LNCAP (cell line): ENCODE measurements around the gene SERPINA5.

Experiments
- TF ChIP-seq, protein P1 (sequence below): fragments of 450-650 bp; IDR thresholded peaks from 2 replicates; pipeline ENCODE4 v1.5.1; 2017; ENCODE audit warnings: mild to moderate bottlenecking

SERPINA5 gene

DNA sequence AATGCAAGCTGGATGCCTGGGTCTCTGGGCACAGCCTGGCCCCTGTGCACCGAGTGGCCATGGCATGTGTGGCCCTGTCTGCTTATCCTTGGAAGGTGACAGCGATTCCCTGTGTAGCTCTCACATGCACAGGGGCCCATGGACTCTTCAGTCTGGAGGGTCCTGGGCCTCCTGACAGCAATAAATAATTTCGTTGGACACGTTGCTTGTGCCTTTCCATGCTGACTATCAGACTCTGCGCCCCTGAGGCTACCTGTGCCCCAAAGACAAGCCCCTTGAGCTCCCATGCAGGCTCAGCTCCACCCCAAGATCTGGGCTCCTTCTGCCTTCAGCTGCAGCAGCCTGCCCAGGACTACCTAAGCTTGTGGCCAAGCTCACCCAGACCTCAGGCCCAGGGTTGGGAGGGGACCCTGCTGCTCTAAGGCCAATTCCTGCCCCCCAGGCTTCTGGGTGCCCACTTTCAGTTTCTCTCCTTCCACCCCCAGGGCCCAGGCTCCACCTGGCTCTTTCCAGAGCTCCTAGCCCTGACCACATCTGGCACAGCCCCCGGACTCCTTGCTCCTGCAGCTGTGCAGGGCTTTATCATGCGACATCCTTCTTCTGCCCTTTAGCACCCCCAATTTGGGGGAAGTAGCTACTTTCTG, 42.8 kb downstream of the SERPINA5 start:
- TF ChIP-seq, protein P1, sequence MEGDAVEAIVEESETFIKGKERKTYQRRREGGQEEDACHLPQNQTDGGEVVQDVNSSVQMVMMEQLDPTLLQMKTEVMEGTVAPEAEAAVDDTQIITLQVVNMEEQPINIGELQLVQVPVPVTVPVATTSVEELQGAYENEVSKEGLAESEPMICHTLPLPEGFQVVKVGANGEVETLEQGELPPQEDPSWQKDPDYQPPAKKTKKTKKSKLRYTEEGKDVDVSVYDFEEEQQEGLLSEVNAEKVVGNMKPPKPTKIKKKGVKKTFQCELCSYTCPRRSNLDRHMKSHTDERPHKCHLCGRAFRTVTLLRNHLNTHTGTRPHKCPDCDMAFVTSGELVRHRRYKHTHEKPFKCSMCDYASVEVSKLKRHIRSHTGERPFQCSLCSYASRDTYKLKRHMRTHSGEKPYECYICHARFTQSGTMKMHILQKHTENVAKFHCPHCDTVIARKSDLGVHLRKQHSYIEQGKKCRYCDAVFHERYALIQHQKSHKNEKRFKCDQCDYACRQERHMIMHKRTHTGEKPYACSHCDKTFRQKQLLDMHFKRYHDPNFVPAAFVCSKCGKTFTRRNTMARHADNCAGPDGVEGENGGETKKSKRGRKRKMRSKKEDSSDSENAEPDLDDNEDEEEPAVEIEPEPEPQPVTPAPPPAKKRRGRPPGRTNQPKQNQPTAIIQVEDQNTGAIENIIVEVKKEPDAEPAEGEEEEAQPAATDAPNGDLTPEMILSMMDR: no peak

DNA sequence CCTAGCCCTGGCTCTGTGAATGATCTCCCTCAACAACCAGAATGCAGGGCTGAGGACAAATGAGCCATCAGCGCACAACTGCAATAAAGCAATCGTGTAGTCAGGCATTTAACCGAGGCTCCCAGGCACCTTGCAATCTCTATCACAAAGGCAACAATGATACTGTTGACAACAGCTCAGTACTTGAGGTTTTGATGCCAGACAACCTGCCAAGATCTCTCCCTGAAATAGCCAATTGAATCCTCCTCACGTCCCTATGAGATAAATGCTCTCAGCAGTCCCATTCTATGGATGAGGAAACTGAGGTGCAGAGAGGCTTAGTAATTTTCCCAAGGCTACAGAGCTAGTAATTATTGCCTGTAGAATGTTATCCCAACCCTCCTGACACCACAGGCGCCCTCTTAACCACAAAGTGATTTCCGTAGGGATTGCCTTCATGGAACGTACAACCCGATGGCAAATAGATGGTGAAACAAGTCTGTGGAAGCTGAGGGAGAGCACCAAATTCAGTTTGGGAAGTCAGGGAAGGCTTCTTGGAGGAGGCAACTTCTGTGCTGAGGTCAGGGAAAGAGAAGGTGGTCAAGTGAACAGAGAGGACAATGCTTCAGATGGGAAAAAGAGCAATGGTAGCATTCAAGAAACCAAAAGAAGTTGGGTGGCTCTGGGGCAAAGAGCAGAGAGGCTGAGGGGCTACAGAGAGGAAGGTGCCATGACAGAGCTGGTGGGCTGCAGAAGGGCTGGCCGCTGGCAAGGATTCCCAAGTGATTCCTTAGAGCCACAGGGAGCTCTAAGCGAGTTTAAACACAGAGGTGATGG, 43.5 kb downstream of the SERPINA5 start:
- TF ChIP-seq, protein P1: no peak

DNA sequence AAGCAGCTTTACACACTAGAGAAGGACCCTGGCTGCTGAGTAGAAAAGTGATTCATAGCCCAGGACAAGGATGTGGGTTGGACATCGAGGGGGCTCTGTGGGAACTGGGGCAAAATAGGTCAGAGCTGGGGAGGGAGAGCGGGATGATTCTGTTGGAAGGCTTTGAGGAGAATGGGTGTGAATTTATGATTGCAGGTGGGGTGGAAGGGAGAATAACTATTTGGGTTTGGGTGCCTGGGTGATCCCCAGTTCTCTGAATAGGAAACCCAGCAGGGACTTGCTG, 44.1 kb downstream of the SERPINA5 start:
- TF ChIP-seq, protein P1: no peak

DNA sequence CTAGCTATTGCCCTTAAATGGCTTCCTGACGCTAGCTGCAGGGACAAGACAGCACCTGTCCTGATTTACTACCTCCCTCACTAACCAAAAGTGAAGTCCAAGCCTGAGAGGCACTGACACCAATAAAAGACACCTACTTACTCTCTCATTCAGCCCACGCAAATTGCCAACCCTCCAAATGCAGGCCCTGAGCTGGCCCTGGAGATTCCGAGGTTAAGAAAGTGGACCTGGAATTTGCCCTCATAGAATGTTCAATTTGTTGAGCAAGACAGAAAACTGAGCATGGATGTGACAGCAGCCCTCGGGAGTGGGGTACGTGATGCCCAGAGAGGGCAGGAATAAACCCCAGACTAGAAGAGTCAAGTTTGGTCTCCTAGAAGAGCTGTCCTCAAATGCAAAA, 47.4 kb downstream of the SERPINA5 start:
- TF ChIP-seq, protein P1: no peak

DNA sequence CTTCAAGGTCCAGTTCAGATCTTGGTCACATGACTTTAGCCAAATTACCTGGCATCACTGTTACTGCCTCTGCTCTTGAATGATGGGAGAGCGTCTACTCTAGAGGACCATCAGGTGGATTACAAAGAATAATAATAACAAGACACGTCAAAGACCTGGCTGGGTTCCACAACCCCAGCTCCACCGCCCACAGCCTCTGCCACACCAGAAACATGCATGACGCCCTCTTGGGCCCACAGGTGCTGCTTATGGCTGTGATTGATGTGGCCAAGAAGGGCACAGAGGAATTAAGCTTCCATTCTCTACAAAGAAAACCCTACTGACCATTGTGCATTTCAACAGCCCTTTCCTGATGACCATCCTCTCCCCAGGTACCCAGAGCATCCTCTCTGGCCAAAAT, 49.2 kb downstream of the SERPINA5 start:
- TF ChIP-seq, protein P1: no peak

DNA sequence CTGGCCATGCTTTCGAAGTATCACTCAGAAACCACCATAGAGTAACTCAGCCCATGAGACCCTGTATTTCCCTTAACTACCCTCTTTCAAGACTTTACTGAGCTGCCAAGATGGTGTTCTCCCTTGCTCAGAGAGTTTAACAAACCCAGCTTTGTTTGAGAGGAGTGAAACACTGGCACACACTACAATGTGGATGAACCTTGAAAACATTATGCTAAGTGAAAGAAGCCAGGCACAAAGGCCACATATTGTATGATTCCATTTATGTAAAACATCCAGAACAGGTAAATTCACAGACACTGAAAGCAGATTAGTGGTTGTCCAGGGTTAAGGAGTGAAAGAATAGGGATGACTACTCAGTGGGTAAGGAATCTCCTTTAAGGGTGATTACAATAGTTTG, 49.8 kb downstream of the SERPINA5 start:
- TF ChIP-seq, protein P1: no peak

DNA sequence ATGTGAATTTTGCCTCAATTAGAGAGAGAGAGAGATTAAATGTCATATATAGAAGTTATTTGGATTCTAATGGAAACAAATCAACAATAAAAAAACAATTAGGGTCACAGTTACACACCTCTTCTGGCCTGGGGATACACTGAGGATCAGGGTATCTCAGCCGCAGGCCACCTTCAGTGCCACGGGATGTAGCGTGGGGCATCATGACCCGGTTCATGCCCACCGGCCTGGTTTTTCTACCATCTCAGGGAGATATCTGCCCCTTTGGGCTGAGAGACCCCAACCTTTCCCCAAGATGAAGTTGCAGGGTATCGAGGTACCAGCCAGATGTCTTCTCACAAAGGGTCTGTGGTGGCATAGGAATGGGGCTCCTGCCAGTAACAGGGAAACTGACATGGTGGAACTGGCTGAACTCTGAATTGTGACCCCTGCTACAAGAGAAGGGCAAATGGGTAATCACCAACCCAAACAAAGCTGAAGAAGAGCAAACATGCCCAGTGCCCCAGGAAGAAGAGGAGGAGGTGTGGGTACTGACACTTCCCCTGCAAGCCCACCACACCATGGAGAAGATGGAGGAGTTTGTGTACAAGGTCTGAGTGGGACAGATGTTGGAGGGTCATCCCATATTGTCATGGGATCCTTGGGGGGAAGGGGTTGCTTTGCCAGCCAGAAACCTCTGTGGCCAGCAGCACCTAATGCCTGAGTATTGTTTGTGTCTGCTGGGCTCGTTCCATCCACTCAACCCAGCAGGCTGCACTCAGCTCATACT, 50.5 kb downstream of the SERPINA5 start:
- TF ChIP-seq, protein P1: no peak
